GM12801 (cell line): ENCODE results near the gene PROX1.

Experiments
- CTCF ChIP-seq: IDR thresholded peaks from one replicate; pipeline ENCODE4 v1.5.1; 2011; ENCODE audit warnings: control low read depth; ENCODE audit not compliant: insufficient read length; ENCODE audit errors: extremely low read depth

Gene PROX1

DNA sequence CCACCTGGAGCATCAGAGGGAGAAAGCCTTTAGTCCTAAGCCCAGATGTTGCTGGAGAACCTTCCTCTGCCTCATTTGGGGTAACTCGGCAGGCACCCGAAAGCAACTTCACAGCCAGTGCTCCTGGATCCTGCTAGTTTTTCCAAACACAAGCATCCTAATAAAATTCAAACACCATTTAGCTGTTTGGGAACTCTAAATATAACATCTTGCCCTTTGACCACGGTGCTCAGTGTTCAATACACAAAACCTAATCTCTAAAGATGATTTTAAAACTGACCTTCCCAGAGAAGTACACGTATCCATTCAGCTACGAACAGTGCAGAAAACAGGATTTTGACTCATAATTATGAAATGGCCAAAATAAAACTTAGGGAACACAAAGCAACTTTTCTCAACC lies 40.3 kb downstream of the PROX1 start:
- no peak for TF ChIP-seq CTCF

DNA sequence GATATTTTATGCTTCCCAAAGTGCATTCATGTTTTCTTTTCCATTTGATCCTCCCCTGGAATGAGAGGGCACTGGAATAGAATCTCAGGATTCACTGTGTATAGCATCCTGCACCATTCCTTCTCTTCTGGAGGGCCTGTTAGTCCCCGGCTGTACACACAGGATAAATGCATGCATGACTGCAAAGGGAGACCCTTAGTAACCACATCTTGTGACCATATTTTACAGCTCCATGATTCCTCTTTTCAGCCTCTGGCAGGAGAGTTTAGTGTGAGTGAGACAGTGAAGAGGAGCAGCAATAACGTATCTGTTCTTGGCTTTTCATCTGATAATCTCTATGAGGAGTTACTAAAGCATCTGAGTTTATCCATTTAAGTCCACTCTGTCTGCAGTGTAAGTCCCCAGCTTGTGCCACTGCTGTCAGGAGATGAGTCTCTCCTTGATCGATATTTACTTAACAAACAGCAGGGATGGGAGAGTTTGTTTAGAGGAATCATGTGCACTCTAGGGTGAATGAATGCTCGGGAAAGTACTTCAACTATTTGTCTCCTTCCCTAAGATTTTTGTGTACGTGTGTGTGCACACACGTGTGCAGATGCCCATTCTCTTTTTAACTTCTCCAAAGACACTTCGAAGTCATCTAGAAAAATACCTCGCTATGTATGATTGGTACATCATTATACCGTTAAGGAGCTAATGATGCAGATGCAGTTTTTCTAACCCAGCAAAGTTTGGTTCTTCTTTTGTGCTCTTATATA lies 41.1 kb downstream of the PROX1 start:
- no peak for TF ChIP-seq CTCF

DNA sequence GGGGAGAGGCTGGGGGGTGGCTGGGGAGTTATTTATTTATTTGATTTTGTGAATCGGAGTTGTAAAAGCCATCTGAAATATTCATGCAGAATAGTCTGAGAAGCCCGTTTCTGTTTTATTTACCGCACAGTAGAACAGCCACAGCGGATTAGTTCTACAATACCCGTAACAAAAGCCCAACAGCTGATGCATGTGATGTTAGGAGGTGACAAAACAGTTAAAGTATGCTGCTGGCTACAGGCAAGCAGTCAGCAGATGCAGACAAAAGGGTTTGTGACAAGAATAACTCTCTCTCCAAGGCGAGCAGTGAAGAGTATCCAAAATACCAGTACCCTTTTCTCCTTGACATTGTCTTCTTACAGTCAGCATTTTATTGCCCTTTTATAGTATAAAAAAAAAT lies 42.0 kb downstream of the PROX1 start:
- no peak for TF ChIP-seq CTCF

GRCh38 chr1:214031267-214031650 lies 43.5 kb downstream of the PROX1 start:
- no peak for TF ChIP-seq CTCF

DNA sequence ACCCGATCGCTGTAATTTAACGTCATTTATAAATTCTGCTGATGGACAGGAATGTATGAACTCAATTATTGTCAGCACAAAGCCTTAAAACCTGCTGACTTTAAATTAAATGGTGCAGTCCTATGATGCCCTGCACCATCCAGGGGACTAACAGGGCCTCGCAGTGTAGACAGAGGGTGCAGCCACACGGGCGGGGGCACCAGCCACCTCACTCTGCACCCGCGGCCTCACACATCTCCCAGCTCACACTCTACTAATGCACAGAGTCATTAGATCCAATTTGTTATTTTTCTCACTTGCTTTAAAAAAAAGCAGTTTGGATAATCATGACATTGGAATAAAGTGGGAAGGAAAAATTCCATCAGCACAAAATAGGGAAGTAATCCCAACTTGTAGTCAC lies 49.7 kb downstream of the PROX1 start:
- TF ChIP-seq CTCF, result no peak

DNA sequence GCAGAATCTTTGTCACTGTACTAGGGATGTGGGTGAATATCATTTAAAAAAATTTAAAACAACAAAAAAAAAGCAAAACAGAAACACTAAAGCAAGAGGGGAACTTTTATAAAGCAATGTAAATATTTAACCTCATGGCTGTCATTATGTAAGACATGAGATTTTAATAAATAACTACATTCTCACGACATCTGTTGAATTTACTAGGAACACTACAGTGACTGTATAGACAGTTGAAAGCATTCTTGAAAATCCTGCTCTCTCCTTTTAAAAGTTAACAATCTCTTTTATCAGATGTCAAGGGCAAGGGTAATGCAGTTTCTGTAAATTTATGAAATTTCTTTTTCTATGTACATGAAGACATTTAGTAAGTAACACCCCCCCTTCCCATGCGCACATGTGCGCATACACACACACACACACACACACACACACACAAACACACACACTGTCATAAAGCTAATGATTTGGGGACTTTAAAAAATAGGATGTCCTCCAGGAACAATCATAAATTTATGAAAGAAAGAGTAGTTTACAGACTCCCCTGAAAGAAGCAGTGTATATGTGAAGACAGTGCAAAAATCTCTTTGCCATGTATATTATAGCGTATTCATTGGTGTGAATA lies 51.7 kb downstream of the PROX1 start:
- TF ChIP-seq CTCF, result no peak

DNA sequence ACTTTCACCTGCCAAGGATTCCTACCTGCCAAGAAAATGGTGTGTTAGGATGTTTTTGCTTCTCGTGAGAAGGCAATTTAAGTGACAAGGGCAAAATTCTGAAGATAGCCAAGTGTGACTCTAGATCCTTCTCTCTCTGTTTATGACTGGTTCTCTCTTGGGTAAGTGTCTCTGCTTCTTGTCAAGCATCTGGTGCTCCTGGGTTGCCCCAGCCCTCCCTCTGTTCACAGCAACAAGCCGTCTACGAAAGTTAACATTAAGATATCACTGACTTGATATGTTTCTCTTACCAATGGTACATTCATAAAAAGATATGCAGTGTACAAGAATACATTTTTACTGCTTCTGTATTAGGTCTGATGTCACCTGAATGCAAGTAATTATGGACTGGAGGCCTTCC lies 55.4 kb downstream of the PROX1 start:
- no peak for TF ChIP-seq CTCF
